HL-60 (cell line): Measurements from ENCODE around the gene CNDP1.

Source experiments
- GABPA ChIP-seq: IDR thresholded peaks from 2 replicates; pipeline ENCODE4 v1.6.1; 2012; ENCODE audit warnings: low read depth
- POLR2AphosphoS5 ChIP-seq: IDR thresholded peaks from 2 replicates; pipeline ENCODE4 v1.6.1; 2012; ENCODE audit warnings: low read depth
- SPI1 ChIP-seq: IDR thresholded peaks from 2 replicates; pipeline ENCODE4 v1.6.1; 2012; ENCODE audit warnings: low read depth, mild to moderate bottlenecking, borderline replicate concordance
- TF ChIP-seq, protein P1 (sequence below): IDR thresholded peaks from one replicate; pipeline ENCODE4 v1.5.1; 2011; ENCODE audit warnings: low read length, control low read depth, inconsistent platforms; ENCODE audit not compliant: insufficient read depth

DNA sequence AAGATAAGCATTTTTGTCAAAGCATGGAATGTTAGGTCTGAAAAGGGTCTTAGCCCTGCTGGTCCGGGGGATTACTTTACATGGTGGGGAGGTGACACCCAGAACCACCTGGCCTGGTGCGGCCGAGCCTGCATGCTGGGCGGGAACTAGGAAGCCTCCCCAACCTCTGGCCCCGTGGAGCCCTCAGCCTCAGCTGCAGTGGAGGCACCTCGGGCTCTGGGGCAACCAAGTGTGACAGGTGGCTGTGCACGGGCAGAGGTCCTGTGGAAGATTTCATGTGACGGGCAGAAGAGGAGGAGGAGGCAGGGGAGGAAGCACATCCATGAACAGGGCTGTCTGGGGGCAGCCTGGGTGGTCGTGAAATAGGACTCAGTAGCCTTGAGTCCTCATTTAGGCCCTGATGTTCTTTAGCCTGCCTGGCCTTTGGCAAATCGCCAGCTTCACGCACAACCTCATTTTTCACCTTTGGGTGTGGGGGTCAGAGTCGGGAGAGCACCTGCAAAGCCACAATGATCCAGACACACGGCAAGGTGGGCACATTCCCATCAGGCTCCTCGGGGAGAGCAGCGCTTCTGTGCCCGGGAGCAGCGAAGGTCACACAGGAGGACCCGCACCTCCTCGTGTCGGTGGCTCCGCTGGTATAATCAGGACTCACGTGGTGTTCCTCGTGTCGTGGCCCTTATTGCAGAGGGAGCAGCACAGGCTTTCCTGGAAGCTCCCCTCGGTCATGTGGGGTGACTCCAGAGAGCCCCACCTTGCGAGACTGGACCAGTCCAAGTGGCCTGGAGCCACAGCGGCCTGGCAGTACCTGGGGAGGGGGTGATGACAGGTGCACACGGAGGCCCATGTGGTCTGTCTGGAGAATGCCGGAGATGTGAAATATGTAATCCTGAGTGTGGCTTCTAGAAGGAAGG is 24.2 kb upstream of the CNDP1 start:
- TF ChIP-seq, protein P1, sequence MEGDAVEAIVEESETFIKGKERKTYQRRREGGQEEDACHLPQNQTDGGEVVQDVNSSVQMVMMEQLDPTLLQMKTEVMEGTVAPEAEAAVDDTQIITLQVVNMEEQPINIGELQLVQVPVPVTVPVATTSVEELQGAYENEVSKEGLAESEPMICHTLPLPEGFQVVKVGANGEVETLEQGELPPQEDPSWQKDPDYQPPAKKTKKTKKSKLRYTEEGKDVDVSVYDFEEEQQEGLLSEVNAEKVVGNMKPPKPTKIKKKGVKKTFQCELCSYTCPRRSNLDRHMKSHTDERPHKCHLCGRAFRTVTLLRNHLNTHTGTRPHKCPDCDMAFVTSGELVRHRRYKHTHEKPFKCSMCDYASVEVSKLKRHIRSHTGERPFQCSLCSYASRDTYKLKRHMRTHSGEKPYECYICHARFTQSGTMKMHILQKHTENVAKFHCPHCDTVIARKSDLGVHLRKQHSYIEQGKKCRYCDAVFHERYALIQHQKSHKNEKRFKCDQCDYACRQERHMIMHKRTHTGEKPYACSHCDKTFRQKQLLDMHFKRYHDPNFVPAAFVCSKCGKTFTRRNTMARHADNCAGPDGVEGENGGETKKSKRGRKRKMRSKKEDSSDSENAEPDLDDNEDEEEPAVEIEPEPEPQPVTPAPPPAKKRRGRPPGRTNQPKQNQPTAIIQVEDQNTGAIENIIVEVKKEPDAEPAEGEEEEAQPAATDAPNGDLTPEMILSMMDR = no peak
- TF ChIP-seq SPI1 (no peak), POLR2AphosphoS5 (no peak), GABPA (no peak)
